ENCODE data around the gene BIN1.
"Not testable (repeated sequence)": the region's sequence is repeated elsewhere in the genome, so short reads cannot be mapped to it uniquely, and the experiment has no call there.

BIN1 gene

DNA sequence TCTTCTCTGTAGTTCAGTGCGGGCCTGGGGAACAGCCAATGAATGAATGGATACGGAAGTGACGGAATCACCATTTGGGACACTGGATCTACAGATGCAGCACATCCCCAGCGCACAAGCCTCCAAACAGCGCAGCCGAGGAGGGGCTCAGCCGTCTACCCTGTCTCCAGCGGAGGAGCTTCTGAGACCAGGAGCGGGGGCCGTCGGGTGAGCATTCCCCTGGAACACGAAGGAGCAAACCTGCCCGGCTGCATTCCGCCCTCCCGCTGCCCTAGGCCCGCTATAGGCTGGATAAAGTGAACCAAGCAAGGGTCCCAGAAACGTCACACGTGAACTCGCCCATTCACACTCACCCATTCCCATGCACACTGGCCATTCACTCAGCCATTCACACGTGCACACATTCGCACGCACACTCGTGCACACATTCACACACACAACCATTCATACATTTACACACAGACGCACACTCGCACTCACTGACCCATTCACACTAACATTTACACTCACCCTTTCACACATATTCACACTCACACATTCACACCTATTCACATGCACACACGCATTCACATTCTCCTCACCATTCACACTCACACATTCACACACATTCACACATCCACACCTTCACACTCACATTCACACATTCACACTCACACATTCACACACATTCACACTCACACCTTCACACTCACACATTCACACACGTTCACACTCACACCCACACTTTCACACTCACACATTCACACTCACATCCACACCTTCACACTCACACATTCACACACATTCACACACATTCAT lies 63.4 kb downstream of the BIN1 start:
- DNase-seq = no peak

DNA sequence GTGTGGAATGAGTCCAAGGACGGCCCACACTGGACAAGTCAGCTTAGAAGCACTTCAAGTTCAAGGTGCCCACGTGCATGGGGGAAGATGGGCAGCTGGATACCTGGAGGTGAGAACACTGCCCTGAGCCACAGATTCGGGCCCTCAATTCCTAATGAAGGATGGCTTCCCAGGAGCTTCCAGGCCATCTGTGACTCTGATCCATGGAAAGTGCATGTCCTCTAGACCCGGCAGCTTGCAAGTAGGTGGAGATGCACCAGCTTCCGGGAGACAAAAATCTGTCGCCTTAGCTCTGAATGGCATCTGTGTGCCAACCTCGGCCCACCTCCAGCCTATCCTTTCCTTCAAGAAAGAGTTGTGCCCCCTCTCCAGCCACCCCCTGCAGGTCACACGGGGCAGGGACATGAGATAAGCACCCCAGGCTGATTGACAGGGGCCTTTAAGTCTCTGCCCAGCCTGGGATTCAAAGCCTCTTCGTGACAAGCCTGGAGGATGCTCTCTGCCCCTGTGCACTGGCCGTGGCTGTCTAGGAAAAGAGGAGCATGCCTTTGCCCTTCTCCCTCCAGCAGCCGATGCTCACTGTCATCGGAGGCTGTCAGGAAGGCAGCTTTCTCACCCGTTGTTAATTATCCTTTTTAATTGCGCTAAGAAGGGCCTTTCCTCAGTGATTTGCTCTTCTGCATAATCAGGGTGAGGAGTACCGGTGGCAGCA lies 65.5 kb downstream of the BIN1 start:
- no peak for DNase-seq

DNA sequence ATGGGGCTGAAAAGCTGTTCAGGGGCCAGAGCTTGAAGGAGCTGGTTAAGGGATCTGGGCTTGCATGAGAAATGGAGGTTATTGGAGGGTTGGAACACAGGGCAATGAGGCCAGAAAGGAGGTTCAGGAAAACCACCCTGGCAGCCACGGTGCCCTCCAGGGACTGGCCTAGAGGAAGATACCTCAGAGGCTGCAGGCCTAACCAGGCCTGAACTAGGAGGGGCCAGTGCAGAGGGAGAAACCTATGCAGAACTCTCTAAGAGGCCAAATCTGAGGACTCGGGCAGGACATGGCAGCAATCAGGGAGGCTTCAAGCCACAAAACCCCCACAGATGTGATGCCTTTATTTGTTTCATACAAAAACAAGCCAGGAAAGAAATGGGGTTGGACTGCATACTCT lies 66.8 kb downstream of the BIN1 start:
- no peak for DNase-seq

DNA sequence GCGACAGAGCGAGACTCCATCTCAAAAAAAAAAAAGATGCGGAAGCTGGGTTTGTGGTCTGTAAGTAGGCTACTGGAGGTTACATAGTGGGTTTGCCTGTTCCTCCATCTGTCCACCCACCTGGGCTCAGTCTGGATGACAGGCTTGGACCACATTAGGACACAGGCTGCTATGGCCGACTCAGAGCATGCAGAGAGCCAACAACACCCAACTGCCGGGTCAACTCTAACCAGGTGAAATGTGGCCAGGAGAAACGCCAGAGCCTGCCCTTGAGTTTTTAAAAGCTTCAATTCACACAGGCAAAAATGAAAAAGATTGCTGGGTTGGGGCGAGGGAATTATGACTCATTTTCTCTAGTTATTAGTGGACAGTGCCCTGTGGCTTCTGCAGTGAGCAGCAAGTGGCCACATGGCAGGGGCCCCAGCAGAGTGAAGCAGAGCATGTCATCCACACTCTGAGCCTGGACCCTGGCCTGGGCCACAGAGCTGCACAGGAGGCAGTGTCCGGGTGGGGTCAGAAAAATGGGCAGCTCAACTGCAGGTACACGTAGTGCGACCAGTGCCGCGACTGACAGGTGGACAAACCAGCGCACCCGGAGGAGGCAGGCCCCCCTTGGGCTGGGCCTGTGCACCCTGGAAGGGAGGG lies 67.4 kb downstream of the BIN1 start:
- no peak for DNase-seq

DNA sequence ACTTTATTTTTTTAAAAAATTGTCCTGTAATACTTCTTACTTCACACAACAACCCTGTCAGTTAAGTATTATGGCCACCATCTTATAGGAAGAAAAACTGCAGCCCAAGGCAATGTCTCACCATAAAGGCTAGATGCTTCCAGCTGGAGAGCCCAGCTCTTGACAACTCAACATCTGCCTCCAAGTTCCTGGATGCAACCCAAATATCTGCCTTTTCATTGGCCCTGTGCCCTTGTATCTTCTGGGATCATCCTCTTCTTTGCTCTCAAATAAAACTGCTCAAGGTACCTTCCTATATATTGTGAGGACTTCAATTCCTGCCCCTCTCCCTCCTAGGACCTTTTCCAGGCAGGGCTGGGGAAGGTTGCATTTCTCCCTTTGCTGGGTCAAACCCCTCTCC lies 69.5 kb downstream of the BIN1 start:
- no peak for DNase-seq

DNA sequence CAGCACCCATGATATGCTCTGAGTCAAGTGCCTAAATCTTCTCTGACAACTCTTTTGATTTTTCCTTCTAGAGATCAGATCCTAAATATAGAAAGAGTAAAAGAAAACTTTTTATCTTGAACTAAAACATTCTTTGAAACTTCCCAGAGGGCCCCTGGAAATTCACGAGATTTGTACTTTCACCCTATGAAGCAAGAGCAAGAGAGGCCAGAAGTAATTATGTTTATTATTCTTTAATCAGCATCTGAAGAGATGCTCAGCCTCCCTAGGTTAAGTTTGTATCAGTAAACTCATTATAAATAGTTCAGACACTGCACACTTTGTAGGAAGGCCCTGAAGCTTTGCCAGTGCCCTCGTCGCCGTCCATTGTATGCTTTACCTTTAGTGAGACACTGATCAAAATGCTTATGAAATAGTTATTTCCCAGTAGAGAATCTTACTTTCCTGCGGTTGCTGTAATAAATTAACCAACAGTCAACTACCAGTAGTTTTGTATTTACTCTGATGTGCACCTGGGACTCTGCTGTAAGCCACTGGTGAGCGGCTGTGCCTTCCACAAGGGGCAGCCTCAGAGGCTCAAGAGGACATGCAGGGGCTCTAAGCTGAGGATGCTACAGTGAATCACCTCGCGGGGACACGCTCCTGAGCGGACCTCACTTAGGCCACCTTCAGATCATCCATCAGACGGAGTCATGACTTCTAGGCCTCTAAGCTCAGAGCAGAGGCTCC lies 71.9 kb downstream of the BIN1 start:
- no peak for DNase-seq

DNA sequence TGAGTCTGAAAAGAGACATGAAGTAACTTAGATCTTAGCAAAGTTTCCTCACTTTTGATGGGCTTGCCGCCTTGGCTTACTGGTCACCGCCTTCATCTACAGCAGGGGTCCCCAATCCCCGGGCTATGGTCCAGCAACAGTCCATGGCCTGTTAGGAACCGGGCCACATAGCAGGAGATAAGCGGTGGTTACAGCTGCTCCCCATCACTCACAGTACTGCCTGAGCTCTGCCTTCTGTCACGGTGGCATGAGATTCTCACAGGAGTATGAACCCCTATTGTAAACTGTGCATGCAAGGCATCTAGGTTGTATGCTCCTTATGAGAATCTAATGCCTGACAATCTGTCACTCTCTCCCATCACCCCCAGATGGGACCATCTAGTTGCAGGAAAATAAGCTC lies 72.9 kb downstream of the BIN1 start:
- no peak for DNase-seq

DNA sequence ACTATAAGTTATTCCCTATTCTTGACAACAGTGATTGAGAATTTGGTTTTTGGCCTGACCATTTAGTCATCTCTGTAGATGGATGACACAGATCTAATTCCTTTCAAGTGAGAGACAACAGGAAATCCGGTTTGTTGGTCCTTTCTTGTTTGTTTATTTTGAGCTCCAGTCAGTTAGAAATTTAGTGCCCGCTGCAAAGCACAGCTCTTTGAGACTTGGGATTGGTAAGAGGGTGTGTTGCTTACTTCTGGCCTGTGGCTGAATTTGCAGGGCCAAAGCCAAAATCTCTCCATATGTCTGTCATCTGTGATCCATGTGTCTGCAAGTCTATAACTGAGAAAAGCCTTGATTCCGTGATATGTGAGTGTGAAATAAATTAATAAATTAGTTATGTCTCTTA lies 74.3 kb downstream of the BIN1 start:
- no peak for DNase-seq

DNA sequence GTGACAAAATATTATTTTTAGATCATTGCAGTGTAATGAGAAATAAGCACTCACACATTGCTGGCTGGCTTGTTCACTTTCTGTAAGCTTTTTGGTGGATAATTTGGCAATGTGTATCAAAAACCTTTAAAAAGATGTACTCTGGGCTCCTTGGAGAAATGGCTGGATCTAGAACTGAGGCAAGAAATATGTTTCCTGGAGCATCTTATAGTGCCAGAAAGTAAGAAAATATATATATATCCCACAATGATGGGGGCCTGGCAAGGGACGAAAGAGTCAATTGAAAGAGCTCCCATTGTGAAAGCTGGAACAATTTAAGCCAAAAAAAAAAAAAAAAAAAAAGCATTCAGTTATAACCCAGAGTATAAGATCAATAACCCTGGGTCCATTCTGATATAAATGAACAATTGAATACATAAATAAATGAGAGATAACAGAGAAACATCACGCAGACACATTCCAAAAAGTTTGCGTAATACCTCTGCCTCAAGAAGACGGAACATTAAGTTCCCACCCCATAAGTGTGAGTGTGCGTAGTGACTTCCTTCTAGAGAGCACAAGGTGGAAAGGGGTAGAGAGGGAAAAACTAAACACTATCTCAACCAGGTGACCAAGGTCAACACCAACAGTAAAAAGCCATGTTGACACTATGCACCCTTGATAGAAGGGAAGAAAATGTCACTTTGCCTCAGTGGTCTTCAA lies 77.5 kb downstream of the BIN1 start:
- no peak for DNase-seq

DNA sequence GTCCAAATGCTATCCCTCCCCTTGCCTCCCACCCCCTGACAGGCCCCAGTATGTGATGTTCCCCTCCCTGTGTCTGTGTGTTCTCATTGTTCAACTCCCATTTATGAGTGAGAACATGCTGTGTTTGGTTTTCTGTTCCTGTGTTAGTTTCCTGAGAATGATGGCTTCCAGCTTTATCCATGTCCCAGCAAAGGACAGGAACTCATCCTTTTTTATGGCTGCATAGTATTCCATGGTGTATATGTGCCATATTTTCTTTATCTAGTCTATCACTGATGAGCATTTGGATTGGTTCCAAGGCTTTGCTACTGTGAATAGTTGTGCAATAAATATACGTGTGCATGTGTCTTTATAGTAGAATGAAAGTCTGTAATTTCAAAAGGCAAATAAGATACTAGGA lies 78.2 kb downstream of the BIN1 start:
- DNase-seq = not testable (repeated sequence)

DNA sequence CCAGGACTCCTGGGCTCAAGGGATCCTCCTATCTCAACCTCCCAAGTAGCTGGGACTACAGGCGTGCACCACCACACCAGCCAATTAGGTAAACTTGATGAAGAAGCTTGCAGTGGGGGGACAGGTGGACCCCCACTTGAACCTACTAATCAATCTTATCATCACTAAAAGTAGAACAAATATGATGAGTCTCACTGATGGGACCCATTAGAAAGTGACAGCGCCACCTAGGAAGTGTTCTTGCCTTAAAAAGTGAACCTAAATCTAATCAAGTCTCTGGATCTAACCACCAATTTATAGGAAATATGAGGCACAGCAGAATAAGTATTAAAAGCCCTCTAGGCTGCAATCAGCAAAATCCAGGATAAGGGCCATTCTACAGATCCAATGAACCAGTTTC lies 79.2 kb downstream of the BIN1 start:
- no peak for DNase-seq

DNA sequence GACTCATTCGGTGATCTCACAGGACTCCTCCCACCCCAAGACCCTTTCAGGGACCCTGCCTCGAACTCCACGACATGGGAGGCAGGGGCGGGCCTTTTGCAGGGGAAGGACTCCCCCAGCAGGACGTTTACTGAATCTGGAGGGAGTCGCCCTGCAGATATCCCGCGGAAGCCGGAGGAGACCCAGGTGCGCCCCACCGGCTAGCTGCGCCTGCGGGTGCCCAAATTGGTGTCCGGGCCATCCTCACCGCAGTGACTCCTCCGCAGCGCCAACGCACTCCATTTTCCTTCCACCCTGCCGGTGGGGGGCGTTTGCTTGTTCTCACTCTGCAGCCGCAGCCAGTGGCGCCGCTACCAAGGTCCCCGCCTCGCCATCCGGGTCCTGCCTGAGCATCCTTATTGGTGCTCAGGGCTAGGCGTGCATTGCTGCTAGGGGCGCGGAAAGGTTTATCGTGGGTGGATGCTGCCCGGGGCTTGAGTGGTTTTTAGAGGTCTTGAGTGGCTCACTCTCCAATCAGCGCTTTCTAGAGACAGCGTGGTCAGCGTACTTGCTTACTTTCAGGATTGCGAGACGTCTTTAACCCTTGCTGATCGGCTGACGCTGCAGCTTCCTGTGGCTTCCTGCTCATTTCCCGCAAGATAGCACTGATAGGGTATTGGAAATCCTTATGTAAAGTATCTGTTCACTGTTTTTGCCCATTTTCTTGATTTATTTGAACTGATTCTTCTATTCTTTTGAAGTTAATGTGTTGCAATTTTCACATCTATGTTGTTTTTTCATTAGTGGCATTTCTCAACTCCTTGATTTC lies 81.4 kb downstream of the BIN1 start:
- peak; percentile 47 to 75 (median 64) for DNase-seq

DNA sequence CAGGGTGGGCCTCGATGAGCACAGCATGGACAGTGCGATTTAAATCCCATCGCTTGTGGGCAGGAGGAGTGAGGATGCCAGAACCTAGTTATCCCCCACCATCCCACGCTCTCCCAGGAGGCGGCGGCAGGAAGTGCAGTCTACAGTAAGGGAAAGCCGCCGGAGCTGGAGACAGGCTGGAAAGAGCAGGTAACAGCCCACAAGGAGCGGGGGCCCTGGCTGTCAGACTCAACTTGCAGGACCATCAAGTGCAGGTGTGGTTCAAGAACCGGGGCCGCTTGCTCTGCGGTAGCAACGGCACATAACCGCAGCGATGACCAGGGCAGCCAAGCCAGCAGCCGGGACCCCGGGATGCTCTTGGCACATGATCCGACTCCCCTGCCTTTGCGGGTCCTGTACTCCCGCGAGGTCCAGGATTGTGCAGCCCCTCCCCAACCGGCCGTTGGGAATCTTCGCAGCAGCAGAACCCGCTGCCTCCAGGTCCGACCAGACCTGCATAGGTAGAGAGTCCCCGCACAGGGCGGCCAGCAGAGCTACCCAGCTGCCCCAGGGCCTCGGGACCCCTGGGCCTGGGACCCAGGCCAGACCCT lies 82.1 kb downstream of the BIN1 start:
- DNase-seq = no peak

DNA sequence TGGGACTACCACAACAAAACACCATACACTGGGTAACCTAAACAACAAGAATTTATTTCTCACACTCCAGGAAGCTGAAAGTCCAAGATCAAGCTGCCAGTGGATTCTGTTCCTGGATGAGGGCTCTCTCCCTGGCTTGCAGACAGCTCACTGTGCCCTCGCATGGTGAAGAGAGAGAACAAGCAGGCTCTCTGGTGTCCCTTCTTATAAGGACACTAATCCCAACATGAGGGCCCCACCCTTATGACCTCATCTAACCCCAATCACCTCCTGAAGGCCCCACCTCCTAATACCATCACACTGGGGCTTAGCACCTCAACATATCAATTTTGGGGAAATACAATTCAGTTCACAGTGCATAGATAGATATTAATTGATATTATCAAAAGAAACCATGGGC lies 83.5 kb downstream of the BIN1 start:
- DNase-seq = no peak

DNA sequence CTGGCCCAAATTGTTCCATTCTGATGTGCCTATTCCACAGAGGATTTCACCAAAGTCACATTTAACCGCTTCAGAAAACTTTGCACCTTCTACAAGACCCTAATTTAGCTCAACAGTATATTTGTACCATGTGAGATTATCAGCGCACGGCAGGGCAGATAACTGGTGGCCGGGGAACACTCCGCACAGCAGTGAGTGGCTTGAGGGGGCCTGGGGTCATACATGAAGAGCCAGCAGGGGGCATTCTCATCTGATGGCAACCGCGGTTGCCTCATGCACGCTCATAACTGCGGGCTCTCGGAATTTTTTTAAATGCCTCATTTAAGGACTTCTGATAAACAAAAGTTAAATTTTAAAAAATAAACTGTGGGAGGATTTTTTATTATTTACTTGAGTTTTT lies 84.1 kb downstream of the BIN1 start:
- DNase-seq = no peak

DNA sequence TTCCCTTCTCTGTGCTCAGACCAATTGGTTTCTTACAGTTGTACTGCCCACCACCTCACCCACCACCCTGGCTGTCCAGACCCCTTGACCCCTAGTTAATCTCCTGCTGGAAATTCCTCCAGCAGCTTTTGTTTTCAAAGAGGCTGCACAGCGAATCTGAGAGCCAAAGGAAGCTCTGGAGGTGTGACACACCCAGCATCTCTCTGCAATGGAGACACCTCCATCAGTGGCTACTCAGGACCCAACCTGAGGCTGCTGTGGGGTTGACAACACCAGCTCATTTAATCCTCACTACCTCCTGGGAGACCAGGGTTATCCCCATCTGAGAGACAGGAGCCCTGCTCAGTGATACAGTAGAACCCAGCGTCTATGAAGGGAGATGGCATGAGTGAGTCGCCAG lies 86.4 kb downstream of the BIN1 start:
- DNase-seq = no peak

DNA sequence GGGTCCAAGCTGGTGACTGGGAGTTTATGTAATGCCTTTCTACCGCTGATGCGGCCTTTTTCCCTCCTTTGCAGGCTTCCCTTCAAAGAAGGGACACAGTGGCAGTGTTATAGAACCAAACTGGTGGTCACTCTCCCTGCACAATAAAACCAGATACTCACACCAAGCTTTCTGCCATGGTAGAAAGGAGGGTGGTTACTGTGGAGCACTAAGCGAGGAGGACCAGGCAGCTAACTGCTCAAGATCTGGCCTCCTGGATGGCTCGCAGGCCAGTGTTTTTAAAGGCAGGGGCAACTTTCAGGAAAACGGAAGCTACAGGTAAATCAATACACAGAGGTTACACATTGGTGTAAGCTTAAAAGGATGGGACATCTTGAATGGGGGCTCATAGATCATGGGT lies 89.4 kb downstream of the BIN1 start:
- no peak for DNase-seq

DNA sequence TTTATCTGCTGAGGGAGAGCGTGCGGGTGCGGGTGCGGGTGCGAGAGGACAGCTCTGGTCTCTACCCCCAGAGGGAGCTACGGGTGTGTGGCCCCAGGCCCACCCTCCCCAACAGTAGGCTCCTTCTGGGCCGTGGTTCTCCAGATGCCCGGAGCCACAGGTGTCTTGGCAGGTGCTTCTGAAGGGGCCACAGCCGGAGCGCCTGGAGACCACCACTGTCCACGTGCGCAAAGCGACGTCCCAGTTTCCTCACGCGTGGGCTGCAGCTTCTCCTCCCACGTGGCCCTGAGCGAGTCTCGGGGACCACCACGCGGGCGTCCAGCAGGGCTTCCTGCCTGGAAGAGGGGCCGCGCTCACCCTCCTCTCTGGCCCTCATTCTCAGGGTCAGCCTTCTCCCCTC lies 90.6 kb downstream of the BIN1 start:
- no peak for DNase-seq

DNA sequence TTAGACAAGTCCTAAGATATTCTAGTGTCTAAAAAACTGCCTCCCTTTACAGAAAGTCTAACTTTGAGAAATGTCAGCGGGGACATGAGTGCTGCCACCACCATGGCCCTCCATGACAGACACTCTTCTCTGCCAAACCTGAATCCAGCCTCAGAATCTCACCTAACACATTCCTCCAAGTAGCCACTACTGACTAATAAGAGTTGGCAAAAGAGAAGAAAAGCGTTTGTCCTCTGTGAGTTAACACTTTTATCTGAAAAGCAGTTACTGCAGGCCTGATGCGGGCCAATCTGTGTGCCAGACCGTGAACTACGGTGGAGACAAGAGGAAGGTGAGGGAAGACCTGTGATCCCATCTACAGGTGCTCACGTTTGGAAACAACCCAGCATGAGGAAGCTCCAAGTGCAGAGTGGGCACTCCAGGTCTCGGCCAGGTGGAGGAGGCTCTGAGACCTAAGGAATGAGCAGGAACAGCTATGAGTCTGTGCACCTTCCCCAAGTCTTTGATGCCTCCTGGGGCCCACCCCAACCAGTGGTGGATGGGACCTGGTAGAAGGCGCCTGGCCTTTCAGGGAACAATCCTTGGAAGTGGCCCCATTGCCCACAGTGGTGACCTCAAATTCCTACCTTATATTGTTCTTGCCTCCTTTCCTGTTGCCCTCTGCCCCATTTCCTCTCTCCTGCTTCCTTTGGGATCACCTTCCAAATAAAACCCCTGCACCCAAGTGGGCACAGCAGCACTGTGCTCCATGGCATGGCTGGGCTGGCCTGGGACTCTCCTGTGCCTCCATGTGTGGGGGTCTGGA lies 91.6 kb downstream of the BIN1 start:
- no peak for DNase-seq

DNA sequence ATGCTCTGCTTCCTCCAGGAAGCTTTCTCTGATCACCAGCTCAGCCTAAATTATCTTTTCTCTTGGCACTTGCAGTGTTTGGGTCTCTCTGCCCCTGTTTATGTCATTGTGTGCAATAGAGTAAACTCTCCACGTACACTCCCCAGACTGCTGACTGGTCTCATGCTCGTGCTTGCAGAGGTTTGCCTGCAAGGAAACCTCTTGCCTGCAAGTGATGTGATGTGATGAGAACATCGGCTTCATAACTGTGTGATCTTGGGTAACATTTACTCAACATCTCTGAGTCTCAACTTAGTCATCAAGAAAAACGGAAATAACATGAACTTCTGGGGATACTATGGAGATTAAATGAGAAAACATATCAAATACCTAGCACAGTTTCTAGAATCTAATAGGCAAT lies 92.3 kb downstream of the BIN1 start:
- DNase-seq = no peak

DNA sequence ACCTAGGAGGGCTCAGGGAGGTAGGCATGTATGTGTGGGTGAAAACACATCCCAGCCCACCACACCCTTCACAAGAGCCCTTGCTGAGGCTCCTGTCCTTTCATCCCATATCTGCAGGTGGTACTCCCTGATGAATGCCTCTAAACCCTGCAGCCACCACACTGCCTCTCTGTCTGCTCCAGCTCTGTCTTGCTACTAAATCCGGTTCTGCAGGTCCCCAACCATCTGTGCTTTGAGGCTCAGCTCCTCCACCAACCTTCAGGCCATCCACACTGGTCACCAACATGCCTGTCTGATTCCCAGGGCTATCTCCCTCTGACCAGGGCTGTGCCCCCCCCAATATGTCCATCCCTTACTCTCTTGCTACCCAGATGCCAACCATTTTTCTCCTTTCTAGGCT lies 92.7 kb downstream of the BIN1 start:
- DNase-seq = no peak

Data from stimulated activated naive CD4-positive, alpha-beta T cell (primary cell).